Psoas muscle (tissue), 8 donors: ENCODE data around the gene FGFR2. TPM values are rescaled to one million over a fixed set of nuclear protein-coding genes. Genes with fewer than 3 reads are reported as not detected.

Experiments used
- ATAC-seq, 4 donors: fragments of 200-7000 bp; cut with Tn5 transposase; one replicate each; pipeline ENCODE4 v1.9.1; 2020; ENCODE audit warnings: moderate library complexity in 3 of 4, mild to moderate bottlenecking in 2 of 4
- DNase-seq, 2 donors: peaks; one replicate each; pipeline ENCODE4 v3.0.0-alpha.2; 2020
- H3K27ac ChIP-seq: fragments of 200-600 bp; one replicate; pipeline ENCODE4 v1.8.0; 2022
- H3K27me3 ChIP-seq, 3 donors: fragments of 200-600 bp in 1 of 3; one replicate each; pipeline versions ENCODE4 v1.6.1 to v1.8.0; 2013 to 2022; ENCODE audit warnings: low read length in 2 of 3, mild to moderate bottlenecking in 2 of 3, moderate library complexity in 1 of 3; ENCODE audit not compliant: insufficient read depth in 3 of 3
- H3K36me3 ChIP-seq, 2 donors: fragments of 200-600 bp in 1 of 2; one replicate each; pipeline versions ENCODE4 v1.6.1 to v1.8.0; 2013 to 2022; ENCODE audit warnings: low read depth in 1 of 2, mild to moderate bottlenecking in 1 of 2, moderate library complexity in 1 of 2; ENCODE audit not compliant: insufficient read depth in 1 of 2
- H3K4me1 ChIP-seq: fragments of 200-600 bp; one replicate; pipeline ENCODE4 v1.8.0; 2022
- H3K4me3 ChIP-seq: fragments of 200-600 bp; one replicate; pipeline ENCODE4 v1.8.0; 2022; ENCODE audit warnings: mild to moderate bottlenecking
- H3K9me3 ChIP-seq: fragments of 200-600 bp; one replicate; pipeline ENCODE4 v1.8.0; 2022
- CTCF ChIP-seq: fragments of 200-600 bp; IDR thresholded peaks from one replicate; pipeline ENCODE4 v1.8.0; 2022; ENCODE audit warnings: antibody characterized with exemption
- WGBS, 3 donors: extraction: QIAGEN DNeasy Blood & Tissue Kit; methylation state at CpG; one replicate each; pipeline versions ENCODE4 v1.1.6 to v1.1.7; 2013; 5-methylcytosine and 5-hydroxymethylcytosine counted together
- intact Hi-C, 2 donors: fragments of 100-400 bp; cut with DNase I; formaldehyde crosslinking; loops; one replicate each; pipeline versions ENCODE4 v1.11.0 to v1.14.2; 2022
- polyA plus RNA-seq, 3 donors: library from polyadenylated mRNA; stranded (reverse); fragments of 200-250 nt; gene quantifications; one replicate each; pipeline ENCODE4 v1.2.3, GENCODE V29; 2013
- total RNA-seq, 4 donors: library from RNA; stranded (reverse); fragmentation: NEBNext Ultra II Directional in 2 of 4; extraction: Animal tissue kit (Norgen Biotek cat#: 25700) in 2 of 4; gene quantifications; one replicate each; pipeline versions ENCODE4 v1.2.1 to v1.2.4, GENCODE V29; 2021 to 2023
- donor health status: healthy with polysubstance abuse.
- donor health status: DM: no; HTN: no; CAD: no; lungs with moderate emphysema.
- donor health status: Bipolar disorder and iron deficiency.
- donor health status: healthy.
- donor health status: DM: yes; HTN: yes; CAD: no.
- donor health status: DM: no; HTN: no; CAD: no.
- donor health status: DM: no; HTN: no; CAD: no.
- donor health status: DM: yes; HTN: yes; CAD: no.

FGFR2 gene
- total and polyA plus RNA-seq, 7 donors = 0.08 to 0.50 (median 0.20) TPM; not detected in 2

- no peak for DNase-seq
- H3K36me3 ChIP-seq = no peaks in the 10 kb centered on the region
- no peak overlapping the region for H3K4me3 ChIP-seq
- 67 to 71% (median 70%) methylated on average over 8 of the region's 8 CpGs for WGBS, 3 donors
- H3K9me3 ChIP-seq = no peaks in the 10 kb centered on the region
- no peak overlapping the region for H3K27ac ChIP-seq
- H3K27me3 ChIP-seq = peaks cover 0 to 4% (median 0%) of the 10 kb centered on the region in 3 donors
- no peak for TF ChIP-seq CTCF
- no peaks in the 10 kb centered on the region for H3K4me1 ChIP-seq
- ATAC-seq = no peak
- intact Hi-C loops = no loop called here
Observed at GRCh38 chr10:121553511-121554264, 44.6 kb downstream of the FGFR2 start.

GRCh38 chr10:121552746-121553145 is 45.5 kb downstream of the FGFR2 start:
- intact Hi-C loops = no loop called here

GRCh38 chr10:121551210-121551885 is 46.9 kb downstream of the FGFR2 start:
- TF ChIP-seq CTCF = no peak
- Histone ChIP-seq H3K27me3 (peaks cover 0 to 1% (median 0%) of the 10 kb centered on the region in 3 donors), H3K9me3 (no peaks in the 10 kb centered on the region), H3K36me3 (no peaks in the 10 kb centered on the region), H3K27ac (no peak overlapping the region), H3K4me3 (no peak overlapping the region), H3K4me1 (no peaks in the 10 kb centered on the region)
- 92 to 95% (median 92%) methylated on average over 10 of the region's 10 CpGs for WGBS, 3 donors
- no peak for ATAC-seq
- intact Hi-C loops = no loop called here
- DNase-seq = no peak

More at GRCh38 chr10:121552746-121553145, 45.5 kb downstream of the FGFR2 start:
- no peaks in the 10 kb centered on the region for H3K36me3 ChIP-seq
- WGBS, 3 donors = 79 to 87% (median 84%) methylated on average over 4 of the region's 4 CpGs
- ATAC-seq (no peak), DNase-seq (no peak)
- no peak overlapping the region for H3K27ac ChIP-seq
- no peaks in the 10 kb centered on the region for H3K4me1 ChIP-seq
- peaks cover 0 to 4% (median 0%) of the 10 kb centered on the region in 3 donors for H3K27me3 ChIP-seq
- TF ChIP-seq CTCF = no peak
- H3K4me3 ChIP-seq = no peak overlapping the region
- H3K9me3 ChIP-seq = no peaks in the 10 kb centered on the region

- no peak for TF ChIP-seq CTCF
- Histone ChIP-seq H3K4me3 (no peak overlapping the region), H3K36me3 (no peaks in the 10 kb centered on the region), H3K9me3 (no peaks in the 10 kb centered on the region), H3K27me3 (no peaks in the 10 kb centered on the region), H3K4me1 (no peaks in the 10 kb centered on the region), H3K27ac (no peak overlapping the region)
- ATAC-seq (no peak), DNase-seq (no peak)
- WGBS, 3 donors = 93 to 100% (median 98%) methylated on average over 5 of the region's 5 CpGs
- intact Hi-C loops = no loop called here
Observed at GRCh38 chr10:121544301-121544869, 53.9 kb downstream of the FGFR2 start.
